ENCODE data around the gene TMEFF2. TPM values are rescaled to one million over a fixed set of nuclear protein-coding genes. Genes with fewer than 3 reads are reported as not detected.

TMEFF2 gene
- total RNA-seq, 1 donor from 2014 or later, result not detected

DNA sequence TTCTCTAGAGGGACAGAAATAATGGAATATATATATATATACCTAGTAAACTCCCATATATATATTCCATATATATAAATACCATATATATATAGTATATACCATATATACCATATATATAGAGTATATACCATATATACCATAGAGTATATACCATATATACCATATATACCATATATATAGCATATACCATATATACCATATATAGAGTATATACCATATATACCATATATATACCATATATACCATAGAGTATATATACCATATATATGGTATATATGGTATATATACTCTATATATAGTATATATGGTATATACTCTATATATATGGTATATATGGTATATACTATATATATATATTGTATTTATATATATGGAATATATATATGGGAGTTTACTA, 285.9 kb downstream of the TMEFF2 start:
- Histone ChIP-seq H3K36me3 (no peaks in the 10 kb centered on the region), H3K4me1 (no peaks in the 10 kb centered on the region), H3K9me3 (no peaks in the 10 kb centered on the region), H3K27ac (no peak overlapping the region), H3K27me3 (no peaks in the 10 kb centered on the region), H3K4me3 (no peak overlapping the region)
- intact Hi-C loops (cut with DNase I), result no loop called here
- DNase-seq (no peak), ATAC-seq (no peak)
- TF ChIP-seq, protein P1, sequence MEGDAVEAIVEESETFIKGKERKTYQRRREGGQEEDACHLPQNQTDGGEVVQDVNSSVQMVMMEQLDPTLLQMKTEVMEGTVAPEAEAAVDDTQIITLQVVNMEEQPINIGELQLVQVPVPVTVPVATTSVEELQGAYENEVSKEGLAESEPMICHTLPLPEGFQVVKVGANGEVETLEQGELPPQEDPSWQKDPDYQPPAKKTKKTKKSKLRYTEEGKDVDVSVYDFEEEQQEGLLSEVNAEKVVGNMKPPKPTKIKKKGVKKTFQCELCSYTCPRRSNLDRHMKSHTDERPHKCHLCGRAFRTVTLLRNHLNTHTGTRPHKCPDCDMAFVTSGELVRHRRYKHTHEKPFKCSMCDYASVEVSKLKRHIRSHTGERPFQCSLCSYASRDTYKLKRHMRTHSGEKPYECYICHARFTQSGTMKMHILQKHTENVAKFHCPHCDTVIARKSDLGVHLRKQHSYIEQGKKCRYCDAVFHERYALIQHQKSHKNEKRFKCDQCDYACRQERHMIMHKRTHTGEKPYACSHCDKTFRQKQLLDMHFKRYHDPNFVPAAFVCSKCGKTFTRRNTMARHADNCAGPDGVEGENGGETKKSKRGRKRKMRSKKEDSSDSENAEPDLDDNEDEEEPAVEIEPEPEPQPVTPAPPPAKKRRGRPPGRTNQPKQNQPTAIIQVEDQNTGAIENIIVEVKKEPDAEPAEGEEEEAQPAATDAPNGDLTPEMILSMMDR (IDR thresholded peaks at IDR 0.05), result no peak

DNA sequence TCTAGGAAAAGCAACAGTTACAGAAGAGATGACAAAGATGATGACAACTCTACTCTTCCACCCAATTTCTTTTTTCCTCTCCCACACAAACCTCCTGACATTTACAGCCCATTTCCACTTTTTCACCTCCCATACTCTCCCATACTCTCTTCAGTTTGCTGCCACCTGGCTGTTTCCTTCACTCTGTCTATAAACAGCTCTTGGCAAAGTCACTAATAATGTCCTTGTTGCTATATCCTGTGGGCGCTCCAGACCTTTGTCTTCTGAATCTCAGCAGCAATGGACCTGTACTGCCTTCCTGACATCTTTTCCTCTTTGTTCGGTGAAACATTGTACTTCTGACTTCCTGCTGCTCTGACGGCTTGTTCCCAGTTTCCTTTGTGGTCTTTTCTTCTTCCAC, 287.2 kb downstream of the TMEFF2 start:
- ATAC-seq (no peak), DNase-seq (no peak)
- no peak overlapping the region for H3K27ac ChIP-seq
- H3K9me3 ChIP-seq, result no peaks in the 10 kb centered on the region
- no peak overlapping the region for H3K4me3 ChIP-seq
- H3K36me3 ChIP-seq, result no peaks in the 10 kb centered on the region
- no peaks in the 10 kb centered on the region for H3K4me1 ChIP-seq
- intact Hi-C loops (cut with DNase I), result no loop called here
- TF ChIP-seq, protein P1 (IDR thresholded peaks at IDR 0.05), result no peak
- H3K27me3 ChIP-seq, result no peaks in the 10 kb centered on the region

DNA sequence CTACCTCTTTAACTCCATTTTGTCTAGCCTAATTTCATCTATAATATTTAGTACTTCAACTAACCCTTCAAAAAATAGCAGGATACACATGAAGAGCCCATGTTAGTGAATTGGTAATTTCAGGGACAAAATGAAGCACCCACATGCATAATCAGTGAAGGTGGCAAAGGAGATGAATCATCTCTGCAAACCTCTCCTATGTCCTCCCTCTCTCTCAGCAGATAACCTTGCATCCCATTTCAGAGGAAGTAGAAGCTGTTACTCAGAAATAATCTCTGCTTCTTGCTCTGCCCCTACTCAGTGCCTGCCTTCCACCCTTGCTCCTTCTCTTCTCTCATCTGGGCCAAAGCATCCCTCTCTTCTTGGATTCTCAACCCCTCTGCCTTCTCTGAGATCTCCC, 287.6 kb downstream of the TMEFF2 start:
- Histone ChIP-seq H3K9me3 (no peaks in the 10 kb centered on the region), H3K36me3 (no peaks in the 10 kb centered on the region), H3K4me1 (no peaks in the 10 kb centered on the region), H3K27me3 (no peaks in the 10 kb centered on the region), H3K4me3 (no peak overlapping the region), H3K27ac (no peak overlapping the region)
- intact Hi-C loops (cut with DNase I), result no loop called here
- DNase-seq (no peak), ATAC-seq (no peak)
- TF ChIP-seq, protein P1 (IDR thresholded peaks at IDR 0.05), result no peak

DNA sequence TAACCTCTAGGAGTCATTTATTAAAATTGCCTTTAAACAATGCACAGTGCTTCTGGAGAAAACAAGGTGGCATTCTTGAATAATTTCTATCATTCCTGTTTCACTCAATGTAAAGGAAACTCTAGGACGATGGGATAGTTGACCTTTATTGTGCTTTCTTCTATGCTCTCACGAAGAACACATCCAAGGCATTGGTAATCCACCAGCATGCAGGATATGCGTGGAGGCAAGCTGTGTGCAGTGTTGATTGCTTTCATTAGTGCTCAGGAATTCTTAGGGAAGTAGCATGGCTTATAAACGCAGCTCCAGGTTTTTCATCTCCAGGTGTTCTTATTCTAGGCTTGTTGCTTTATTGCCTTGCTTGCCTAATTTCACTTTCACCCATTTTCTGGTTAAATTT, 289.4 kb downstream of the TMEFF2 start:
- intact Hi-C loops (cut with DNase I), result no loop called here
- Histone ChIP-seq H3K4me1 (no peaks in the 10 kb centered on the region), H3K4me3 (no peak overlapping the region), H3K27ac (no peak overlapping the region), H3K36me3 (no peaks in the 10 kb centered on the region), H3K27me3 (no peaks in the 10 kb centered on the region), H3K9me3 (no peaks in the 10 kb centered on the region)
- TF ChIP-seq, protein P1 (IDR thresholded peaks at IDR 0.05), result no peak
- no peak for DNase-seq
- ATAC-seq, result no peak

DNA sequence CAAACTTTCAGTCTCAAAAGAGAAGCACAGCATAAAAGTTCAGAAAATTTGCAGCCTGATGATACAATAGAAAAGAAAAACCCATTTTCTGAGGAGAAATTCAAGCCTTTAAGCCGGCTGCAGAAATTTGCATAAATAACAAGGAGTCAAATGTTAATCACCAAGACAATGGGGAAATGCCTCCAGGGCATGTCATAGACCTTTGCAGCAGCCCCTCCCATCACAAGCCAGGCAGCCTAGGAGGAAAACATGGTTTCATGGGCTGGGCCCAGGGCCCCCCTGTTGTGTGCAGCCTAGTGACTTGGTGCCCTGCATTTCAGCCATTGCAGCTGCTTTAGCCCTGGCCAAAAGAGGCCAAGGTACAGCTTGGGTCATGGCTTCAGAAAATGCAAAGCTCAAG, 293.7 kb downstream of the TMEFF2 start:
- Histone ChIP-seq H3K9me3 (no peaks in the 10 kb centered on the region), H3K4me1 (no peaks in the 10 kb centered on the region), H3K4me3 (no peak overlapping the region), H3K27ac (no peak overlapping the region), H3K27me3 (no peaks in the 10 kb centered on the region), H3K36me3 (no peaks in the 10 kb centered on the region)
- intact Hi-C loops (cut with DNase I), result no loop called here
- TF ChIP-seq, protein P1 (IDR thresholded peaks at IDR 0.05), result no peak
- DNase-seq (no peak), ATAC-seq (no peak)

DNA sequence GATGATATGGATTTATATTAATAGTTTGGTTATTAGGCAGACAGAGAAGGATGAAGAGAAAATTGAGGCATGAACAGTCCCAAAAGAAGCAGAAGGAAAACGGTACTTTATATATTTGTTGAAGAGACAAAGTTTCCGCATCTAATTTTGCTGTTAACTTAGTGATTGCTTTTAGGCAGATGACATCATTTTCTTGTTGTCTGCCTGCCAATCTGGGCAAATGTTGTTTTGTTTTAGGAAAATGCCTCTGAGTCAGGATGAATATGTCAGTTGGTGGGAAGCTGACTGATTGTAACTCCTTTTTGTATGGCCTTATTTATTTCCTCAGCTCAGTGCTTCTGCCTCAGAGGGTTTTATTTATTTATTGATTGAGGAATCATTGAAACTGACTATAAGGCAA, 295.3 kb downstream of the TMEFF2 start:
- ATAC-seq (no peak), DNase-seq (no peak)
- intact Hi-C loops (cut with DNase I), result no loop called here
- no peaks in the 10 kb centered on the region for H3K27me3 ChIP-seq
- no peak overlapping the region for H3K27ac ChIP-seq
- H3K9me3 ChIP-seq, result no peaks in the 10 kb centered on the region
- no peaks in the 10 kb centered on the region for H3K36me3 ChIP-seq
- TF ChIP-seq, protein P1 (IDR thresholded peaks at IDR 0.05), result no peak
- H3K4me3 ChIP-seq, result no peak overlapping the region
- H3K4me1 ChIP-seq, result no peaks in the 10 kb centered on the region
